Fibroblast of pulmonary artery (primary cell): Measurements from ENCODE around the gene RHOF.

Experiments
- DNase-seq: peaks from one replicate; pipeline ENCODE4 v3.0.0-alpha.2; 2010; ENCODE audit warnings: low read depth
- H3K4me3 ChIP-seq: replicated peaks from 2 replicates; pipeline ENCODE4 v1.5.1; 2011; ENCODE audit warnings: low read depth, mild to moderate bottlenecking, control low read depth, low read length, moderate library complexity
- TF ChIP-seq, protein P1 (sequence below): IDR thresholded peaks from 2 replicates; pipeline ENCODE4 v1.5.1; 2011; ENCODE audit warnings: mild to moderate bottlenecking, control low read depth, low read length, inconsistent platforms; ENCODE audit errors: missing control alignments

RHOF gene

DNA sequence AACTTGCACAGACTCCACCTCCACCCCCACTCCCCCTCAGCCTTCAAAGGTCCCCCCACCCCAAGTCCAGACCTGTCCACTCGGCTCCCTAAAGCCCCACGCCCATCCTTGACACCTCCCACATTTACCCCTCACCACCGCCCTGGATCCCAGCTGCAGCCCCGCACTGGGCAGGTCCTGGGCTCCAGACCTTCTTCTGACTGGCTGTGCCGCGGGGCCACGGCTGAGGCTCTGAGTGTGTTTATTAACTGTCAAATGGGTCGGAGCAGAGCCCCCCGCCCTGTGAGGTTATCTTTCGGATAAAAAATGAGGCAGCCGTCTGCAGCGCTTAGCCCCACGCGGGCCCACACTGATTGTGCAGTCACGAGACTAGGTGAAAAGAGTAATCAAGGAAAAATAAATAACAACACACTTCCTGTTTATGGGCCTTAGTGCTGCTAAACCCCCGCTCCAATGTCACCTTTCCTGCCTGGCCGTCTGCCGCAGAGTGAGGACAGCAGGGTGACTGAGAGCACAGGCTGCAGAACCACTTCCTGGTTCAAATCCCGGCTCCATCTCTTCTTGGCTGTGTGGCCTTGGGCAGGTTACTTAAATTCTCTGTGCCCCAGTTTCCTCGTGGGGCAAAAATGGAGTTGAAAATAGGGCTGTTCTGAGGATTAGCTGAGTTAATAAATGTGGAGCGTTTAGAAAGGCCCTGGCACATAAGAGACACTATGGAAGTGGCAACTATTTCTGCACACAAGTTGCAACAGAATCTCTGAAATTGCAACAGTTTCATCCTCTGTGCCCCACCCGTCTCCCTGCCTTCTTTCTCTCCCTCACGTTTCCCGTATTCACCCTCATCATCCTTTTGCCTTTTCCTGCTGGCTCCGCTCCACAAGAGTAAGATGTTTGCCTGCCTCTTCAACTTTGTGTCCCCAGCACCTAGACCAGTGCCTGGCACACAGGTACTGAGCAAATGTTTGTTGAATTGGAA, 19.7 kb upstream of the RHOF start:
- DNase-seq: peak; percentile 39
- H3K4me3 ChIP-seq: peak overlapping the region; percentile 52
- TF ChIP-seq, protein P1, sequence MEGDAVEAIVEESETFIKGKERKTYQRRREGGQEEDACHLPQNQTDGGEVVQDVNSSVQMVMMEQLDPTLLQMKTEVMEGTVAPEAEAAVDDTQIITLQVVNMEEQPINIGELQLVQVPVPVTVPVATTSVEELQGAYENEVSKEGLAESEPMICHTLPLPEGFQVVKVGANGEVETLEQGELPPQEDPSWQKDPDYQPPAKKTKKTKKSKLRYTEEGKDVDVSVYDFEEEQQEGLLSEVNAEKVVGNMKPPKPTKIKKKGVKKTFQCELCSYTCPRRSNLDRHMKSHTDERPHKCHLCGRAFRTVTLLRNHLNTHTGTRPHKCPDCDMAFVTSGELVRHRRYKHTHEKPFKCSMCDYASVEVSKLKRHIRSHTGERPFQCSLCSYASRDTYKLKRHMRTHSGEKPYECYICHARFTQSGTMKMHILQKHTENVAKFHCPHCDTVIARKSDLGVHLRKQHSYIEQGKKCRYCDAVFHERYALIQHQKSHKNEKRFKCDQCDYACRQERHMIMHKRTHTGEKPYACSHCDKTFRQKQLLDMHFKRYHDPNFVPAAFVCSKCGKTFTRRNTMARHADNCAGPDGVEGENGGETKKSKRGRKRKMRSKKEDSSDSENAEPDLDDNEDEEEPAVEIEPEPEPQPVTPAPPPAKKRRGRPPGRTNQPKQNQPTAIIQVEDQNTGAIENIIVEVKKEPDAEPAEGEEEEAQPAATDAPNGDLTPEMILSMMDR: no peak

DNA sequence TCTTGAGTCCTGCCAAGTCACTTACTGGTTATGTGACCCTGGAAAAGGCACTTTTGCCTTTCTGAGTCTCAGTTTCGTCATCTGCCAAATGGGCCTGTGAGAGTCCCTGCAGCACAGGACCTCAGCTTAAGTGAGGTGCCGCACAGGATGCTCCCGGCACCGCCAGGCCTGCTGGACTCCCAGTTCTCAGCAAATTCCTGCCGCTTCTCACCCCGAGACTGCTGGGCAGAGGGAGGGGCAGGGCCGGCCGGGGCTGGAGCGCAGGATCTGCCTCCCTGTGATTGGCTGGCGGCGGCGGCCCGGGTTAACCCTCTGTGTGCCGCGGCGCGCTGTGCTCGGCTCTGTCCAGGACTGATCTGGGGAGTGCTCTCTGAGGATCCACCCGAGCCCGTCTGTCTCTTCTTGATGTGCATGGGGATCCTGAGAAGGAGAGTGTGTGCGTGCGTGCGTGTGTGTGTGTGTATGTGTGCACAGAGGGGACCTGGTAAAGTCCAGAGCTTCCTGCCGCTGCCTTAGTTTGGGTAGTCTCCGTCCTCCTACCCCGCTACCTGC, 18.9 kb upstream of the RHOF start:
- DNase-seq: peak; percentile 68
- TF ChIP-seq, protein P1: no peak
- peak overlapping the region; percentile 52 for H3K4me3 ChIP-seq

DNA sequence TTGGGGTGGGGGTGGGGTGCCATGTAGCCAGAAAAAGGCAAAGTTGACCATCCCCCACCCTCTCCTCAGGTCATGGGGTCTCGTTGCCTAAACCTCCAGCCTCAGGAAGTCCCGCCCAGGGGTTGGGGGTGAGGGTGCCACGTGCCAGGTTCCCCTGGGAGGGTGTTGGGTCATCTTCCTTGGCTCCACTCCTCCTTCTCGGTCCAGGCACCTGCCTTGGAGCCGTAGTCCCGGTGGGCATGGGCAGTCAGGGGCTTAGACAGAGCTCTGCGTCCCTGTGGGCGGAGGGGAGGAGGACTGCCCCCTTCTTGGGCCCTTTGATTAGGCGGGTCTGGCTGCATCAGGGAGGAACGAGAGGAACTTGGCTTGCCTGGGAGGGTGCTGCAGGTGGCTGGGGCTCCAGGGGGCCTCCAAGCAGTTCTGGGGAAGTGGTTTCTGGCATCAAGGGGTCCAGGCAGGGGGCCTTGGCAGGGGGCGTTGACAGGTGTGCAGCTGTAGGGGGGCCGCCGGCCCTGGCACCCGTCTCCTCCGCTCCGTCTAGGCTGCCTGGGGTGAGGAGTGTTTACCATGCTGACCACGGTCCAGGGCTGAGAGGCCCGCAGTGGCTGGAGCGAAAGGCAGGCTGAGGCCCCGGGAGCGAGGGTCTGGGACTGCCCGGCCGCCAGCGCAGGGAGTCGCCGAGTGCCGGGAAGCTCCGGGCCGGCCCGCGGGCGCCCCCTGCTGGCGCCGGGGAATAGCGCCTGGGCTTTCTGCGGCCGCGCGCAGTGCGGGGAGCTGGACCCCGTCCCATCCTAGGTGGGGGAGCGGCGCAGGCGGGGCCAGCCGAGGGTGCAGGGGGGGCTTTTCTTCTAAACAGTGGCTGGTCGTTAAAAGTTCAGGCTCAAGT, 18.2 kb upstream of the RHOF start:
- TF ChIP-seq, protein P1: peak; percentile 36
- H3K4me3 ChIP-seq: peak overlapping the region; percentile 52
- DNase-seq: peak; percentile 68

DNA sequence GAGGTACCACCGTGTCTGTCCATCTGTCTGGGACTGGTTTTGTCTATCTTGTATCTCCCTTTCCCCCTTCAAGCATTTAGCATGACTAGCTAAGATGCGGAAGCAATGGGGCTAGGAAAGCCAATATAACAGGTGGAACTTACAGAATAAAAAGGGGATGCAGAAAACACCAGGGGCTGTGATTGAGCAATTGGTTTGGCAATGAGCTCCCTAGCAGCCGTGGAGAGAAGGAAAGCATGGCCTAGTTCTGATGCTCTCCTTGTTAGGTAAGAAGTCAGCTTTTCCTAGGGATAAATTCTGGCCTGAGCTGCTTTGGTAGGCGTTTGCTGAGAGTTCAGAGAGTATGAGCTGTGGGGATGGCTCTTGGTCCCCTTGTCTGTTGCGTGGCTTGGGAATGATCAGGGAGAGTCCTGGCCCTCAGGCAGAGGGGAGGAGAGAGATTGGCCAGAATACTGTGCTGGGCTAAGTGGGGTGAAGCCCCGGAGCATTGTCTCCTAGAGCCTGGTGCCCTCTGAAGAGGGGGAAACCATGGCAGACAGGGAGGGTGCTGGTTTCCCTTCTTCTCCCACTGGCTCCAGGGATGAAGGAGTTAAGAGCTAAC, 17.4 kb upstream of the RHOF start:
- peak overlapping the region; percentile 52 for H3K4me3 ChIP-seq
- TF ChIP-seq, protein P1: no peak
- peak; percentile 21 for DNase-seq

DNA sequence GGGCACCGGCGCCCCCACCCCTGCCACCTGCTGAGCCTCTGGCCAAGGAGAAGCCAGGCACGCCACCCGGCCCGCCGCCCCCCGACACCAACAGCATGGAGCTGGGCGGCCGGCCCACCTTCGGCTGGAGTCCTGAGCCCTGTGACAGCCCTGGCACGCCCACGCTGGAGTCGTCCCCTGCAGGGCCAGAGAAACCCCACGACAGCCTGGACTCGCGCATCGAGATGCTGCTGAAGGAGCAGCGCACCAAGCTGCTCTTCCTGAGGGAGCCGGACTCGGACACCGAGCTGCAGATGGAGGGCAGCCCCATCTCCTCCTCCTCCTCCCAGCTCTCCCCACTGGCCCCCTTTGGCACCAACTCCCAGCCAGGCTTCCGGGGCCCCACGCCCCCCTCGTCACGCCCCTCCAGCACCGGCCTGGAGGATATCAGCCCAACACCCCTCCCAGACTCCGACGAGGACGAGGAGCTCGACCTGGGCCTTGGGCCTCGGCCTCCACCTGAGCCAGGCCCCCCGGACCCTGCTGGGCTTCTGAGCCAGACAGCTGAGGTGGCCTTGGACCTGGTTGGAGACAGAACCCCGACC, 16.8 kb upstream of the RHOF start:
- TF ChIP-seq, protein P1: no peak
- no peak overlapping the region for H3K4me3 ChIP-seq
- DNase-seq: no peak

DNA sequence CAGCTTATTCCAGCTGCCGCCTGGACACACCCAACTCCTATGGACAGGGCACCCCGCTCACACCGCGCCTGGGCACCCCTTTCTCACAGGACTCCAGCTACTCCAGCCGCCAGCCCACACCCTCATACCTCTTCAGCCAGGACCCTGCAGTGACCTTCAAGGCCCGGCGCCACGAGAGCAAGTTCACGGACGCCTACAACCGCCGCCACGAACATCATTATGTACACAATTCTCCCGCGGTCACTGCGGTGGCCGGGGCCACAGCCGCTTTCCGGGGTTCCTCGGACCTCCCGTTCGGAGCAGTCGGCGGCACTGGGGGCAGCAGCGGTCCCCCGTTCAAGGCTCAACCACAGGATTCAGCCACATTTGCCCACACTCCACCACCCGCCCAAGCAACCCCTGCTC, 16.2 kb upstream of the RHOF start:
- no peak overlapping the region for H3K4me3 ChIP-seq
- no peak for DNase-seq
- TF ChIP-seq, protein P1: no peak
